HG03571 (cell line): Measurements from ENCODE around the gene ABI3BP.

Experiments used
- ATAC-seq: cut with Tn5 transposase; IDR thresholded peaks from one replicate; pipeline ENCODE4 v1.9.1; 2021; ENCODE audit not compliant: unreplicated experiment

ABI3BP gene

DNA sequence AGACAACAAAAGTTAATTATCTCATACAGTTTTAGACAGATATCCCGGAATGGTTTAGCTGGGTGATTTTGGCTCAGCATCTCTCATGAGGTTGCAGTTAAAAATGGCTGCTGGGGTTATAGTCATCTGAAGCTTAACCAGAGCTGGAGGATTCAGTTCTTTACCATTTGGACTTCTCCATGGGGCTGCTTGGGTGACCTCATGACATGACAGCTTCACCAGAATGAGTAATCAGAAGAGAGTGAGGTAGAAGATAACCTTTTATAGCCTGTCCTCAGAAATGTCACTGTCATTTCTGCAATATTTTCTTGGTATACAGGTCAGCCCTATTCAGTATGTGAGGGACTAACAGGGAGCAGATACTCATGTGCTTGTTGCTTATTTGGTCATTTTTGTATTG, 253.0 kb downstream of the ABI3BP start:
- ATAC-seq: no peak

DNA sequence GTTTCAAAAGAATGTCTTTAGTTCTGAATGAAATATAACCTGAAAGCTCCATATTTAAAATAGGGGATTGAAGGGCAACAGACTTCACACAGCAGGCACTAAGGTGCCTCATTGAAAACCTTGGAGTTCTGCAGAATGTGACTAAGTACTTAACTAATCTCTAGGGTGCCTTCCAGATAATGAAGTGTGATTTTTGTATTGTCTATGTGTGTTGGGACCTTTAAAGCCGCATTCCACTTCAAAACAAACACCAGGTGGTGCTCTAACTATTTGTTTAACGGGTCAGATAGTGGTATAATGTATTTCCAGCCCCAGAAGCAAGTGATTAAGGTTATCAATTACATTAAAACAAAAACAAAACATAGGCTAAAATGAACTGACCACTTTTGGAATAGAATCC, 255.9 kb downstream of the ABI3BP start:
- no peak for ATAC-seq

DNA sequence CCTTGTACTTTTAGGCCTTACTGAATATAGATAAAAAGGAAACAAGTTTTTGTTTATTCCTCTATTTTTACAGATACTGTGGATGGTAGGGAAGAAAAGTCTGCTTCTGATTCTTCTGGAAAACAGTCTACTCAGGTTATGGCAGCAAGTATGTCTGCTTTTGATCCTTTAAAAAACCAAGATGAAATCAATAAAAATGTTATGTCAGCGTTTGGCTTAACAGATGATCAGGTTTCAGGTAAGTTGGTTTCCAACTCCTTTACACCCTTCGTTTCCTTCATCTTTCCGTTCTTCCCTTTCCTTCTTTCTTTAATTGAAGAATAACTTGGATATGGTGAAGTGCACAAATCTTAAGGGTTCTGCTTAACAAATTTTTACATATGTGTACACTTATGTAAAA, 260.8 kb downstream of the ABI3BP start:
- ATAC-seq: no peak

DNA sequence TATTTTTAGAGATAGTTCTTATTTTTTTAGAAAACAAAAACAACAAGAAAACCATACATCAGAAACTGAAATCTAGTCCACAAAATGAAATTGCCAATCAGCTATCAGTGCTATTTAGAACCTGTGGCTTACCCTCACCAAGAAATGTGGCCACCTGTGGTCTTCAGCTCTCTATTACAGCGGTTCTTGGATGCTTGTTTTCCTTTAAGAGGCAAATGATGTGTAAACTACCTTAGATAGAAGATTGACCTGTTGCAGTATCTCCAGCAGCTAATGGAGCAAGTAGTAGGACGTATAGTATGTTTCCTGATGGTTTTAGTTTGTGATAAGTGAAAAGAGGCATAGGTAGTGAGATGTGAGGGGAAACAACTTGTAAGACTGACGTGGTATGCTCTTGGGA, 262.7 kb downstream of the ABI3BP start:
- no peak for ATAC-seq

DNA sequence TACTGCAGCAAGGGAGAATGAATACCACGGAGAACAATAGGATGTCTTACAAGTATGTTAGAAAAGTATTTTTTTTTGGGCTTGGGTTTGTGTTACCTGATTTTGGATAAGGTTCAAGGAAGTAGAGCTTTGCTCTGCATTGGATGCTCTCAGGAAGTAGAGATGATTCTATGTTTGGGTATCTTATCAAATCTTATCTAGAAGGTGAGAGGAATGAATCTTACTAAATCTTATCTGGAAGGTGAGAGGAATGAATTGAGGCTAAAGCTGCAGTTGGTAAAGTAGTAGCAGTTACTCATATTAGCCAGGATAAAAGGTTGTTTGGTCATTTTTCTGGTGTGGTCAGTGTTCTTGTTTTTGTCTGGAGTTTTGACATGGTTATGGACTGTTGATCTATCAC, 266.5 kb downstream of the ABI3BP start:
- no peak for ATAC-seq

DNA sequence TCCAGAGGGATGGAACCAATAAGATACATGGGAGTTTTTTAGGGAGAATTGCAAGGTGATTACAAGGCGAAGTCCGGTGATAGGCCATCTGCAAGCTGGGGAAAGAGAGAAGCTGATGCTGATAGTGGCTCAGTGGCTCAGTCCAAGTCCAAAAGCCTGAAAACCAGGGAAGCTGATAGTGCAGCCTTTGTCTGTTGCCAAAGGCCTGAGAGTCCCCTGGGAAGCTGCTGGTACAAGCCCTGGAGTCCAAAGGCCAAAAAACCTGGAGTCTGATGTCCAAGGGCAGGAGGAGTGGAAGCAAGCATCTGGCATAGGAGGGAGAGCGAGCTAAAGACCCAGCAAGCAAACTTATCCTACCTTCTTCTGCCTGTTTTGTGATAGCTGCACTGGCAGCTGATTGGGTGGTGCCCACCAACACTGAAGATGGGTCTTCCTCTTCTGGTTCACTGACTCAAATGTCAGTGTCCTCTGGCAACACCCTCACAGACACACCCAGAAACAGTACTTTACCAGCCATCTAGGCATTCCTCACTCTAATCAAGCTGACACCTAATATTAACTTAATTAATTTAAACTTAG, 267.2 kb downstream of the ABI3BP start:
- ATAC-seq: no peak

DNA sequence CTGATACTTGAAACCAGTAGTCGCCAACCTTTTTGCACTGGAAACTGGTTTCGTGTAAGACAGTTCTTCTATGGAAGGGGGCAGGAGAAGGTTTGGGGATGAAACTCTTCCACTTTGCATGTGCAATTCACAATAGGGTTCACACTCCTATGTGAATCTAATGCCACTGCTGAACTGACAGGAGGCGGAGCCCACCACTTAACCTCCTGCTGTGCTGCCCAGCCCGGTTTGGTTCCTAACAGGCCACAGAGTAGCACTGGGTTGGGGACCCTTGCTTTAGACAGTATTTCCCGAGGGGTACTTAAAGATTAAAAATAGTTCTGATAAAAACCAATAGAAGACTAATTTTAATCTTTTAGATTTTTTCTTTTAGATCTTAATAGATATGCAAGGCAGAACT, 272.8 kb downstream of the ABI3BP start:
- ATAC-seq: no peak

DNA sequence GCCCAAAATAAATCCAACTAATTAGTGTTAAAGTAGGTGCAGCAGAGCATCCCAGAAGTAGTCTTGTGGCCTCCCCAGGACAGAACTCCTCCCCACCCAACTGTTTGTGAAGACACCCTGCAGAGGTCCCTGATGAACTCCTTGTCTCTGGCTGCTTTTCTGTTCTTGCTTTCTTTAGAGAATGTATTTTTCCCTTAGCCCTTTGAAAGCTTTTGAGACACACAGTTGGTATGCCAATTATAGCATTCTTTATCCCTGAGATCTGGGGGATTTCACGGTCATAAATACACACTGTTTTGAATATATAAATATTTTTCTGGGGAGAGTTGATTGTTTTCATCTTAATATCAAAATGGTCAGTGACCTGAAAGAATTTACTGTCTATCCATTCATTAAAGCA, 274.1 kb downstream of the ABI3BP start:
- no peak for ATAC-seq

DNA sequence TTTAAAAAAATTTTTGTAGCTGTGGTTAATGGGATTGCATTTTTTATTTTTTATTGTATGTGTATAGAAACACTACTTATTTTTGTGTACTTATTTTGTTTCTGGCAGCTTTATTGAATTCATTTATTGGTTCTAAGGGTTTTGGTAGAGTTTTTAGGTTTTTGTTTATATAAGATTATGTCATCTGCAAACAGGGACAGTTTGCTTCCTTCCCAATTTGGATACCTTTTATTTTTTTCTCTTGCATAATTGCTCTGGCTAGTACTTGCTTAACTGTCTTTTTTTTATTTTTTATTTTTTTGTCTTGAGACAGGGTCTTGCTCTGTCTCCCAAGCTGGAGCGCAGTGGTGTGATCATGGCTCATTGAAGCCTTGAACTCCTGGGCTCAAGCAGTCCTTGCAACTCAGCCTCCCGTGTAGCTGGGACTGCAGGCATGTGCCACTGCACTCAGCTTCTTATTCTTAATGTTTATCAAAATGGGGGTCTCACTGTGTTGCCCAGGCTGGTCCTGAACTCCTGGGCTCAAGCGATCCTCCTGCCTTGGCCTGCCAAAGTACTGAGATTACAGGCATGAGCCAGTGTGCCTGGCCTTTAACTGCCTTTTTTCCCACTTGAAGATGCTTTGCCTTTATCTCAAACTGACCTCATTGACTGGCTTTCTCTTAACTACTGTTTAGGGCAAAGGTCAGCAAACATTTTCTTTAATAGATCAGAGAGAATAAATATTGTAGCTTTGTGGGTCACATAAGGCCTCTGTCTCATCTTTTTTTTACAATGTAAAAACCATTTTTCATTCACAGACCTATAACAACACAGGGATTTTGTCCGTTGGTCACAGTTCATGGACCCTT, 275.4 kb downstream of the ABI3BP start:
- no peak for ATAC-seq

DNA sequence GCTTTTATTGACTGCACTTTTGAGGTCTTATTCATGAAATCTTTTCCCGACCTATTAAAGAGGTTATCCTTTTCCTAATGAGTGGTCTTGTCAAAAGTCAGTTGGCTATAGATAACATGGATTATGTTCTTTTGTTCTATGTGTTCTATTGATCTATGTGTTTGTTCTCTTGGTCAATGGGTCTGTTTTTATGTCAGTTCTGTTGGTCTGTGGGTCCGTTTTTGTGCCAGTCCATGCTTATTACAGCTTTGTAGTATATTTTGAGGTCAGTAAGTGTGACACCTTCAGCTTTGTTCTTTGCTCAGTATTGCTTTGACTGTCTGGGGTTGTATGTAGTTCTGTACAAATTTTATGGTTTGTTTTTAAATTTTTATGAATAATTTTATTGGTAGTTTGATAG, 276.2 kb downstream of the ABI3BP start:
- ATAC-seq: no peak

DNA sequence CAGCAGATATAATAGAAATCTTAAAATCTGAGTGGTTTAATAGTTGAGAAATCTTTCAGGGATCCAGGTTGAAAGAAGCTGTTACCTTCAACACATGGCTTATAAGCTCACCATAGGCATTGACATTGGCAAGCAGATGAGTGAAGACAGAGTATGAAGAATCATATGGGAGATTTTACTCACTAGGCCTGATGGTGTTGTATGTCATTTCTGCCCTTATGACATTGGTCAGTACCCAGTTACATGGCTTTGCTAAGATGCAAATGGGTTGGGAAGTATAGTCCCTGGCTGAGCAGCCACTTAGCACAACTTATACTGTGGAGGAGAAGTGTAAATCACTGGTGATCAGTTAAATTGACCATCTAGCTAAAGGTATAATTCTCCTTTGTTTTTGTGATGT, 278.0 kb downstream of the ABI3BP start:
- no peak for ATAC-seq

DNA sequence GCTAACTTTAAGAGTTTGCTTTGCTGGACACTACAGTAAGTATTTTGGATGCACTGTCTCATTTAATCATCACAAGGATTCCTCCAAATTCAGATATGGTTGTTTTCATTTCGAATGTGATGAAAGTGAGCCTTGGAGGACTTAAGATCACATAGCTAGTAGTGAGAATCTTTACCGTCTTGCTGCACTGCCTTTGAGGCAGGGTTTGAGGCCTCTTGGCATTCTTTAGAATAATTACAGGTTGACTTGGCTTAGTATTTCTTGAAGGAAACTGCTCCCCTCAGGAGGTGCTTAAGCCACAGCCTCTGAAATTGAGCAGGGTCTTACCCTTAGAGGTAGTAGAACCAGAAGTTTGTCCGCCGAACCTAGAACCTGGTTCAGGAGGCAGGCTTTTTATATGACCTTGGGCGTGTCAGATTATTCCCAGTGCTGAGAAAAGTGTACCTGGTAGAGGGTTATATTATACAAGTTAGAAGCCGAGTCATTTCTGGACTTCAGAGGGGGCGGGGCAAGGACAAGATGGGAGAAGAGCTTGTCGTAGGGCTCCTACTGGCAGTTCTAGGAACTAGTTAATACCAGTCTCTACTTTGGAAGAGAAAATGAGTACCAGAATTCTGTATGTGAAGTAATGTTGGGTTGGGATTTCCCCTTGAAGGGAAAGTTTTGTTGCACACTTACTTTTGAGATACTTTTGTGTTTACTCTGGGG, 282.8 kb downstream of the ABI3BP start:
- peak; percentile 33 for ATAC-seq

DNA sequence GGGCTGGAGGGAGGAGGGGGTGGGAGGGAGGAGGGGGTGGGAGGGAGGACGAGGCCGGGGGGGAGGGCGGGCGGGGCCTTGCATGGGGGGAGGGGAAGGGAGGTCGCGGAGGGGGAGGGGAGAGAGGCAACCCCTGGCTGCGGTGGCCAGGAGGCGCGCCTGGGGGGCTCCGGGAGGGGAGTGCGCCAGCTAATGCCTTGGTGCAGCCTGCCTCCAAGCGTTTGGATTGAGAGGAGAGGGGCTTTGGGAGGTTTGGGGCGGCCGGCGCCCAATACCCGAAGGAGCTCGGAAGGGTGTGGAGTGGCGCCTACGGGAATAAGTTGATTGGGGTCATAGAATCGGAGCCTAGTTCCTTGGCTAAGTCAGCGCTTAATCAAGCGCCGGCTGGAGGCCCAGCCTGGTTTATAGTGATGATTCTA, 283.4 kb downstream of the ABI3BP start:
- no peak for ATAC-seq

DNA sequence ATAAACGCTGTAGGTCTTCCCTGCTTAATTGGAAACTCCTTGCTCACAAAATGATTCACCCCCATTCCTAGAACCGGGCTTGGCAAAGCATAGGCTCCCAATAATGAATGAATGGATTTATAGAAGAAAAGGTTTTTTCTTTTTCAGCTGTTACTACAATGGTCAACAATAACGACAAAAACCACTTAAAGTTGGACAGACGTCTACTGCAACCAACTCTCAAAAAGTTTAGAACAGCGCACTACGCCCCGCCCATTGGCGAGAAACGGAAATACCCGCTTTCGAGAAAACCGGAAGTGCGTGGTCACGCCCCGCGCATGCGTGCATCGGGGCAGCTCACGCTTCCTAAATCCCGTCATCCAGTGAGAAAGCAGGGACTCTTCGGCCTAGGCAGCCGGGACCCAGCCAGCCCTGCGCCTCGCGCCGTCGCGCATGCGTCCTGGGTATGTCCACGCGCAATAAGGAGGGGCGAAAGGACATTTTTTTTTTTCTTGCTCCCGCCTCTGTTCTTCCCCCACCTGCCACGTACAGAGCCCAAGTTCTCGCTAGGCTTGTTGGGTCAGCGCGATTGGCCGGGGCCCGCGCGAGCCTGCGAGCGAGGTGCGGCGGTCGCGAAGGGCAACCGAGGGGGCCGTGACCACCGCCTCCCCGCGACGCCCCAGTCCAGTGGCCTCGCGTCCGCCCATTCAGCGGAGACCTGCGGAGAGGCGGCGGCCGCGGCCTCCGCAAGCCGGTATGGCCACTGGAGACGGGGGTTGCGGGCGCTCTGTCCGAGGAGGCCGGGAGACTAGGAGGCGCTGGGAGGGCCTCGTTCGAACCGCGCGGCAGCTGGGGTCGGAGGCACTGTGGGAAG, 284.0 kb downstream of the ABI3BP start, which contains the start of gene TFG:
Gene TFG, plus strand, starts transcription at position 506 of the 853 bp plus-strand sequence. CDS start 4,192 bp downstream, outside the sequence.
- ATAC-seq: peak; percentile 93

DNA sequence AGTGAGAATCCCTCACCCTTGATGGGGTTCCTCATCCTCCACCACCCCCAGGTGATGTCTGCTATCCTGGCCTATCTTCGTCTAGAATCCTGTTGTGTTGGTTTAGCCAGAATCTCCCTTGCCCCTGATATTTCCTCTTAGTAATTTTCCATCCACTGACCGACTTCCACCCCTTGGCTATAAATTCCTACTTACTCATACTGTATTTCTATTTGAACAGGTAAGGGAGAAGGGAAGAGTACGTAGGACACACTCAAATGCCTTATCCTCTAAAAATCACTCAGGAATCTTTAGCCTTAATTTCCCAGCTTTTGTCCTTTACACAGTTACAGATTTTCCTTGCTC, 284.6 kb downstream of the ABI3BP start:
- no peak for ATAC-seq

DNA sequence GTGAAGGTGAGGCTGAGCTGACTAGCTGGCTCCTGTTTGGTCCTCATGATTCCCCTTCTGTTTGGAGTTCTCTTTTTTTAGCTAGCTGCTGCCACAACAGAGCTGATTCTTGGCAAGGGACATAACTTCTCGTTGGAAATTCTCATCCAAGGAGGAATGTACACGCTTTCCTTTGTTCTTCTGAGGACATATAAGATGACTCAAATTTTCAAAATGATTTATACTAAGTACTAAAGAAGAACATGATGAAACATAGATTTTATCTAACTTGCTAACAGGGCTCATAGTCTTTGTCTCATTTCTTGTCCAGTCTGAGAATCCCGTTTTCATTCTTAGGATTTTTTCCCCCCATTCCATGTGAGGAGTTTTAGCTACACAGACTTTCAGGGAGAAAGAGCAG, 286.9 kb downstream of the ABI3BP start:
- no peak for ATAC-seq

DNA sequence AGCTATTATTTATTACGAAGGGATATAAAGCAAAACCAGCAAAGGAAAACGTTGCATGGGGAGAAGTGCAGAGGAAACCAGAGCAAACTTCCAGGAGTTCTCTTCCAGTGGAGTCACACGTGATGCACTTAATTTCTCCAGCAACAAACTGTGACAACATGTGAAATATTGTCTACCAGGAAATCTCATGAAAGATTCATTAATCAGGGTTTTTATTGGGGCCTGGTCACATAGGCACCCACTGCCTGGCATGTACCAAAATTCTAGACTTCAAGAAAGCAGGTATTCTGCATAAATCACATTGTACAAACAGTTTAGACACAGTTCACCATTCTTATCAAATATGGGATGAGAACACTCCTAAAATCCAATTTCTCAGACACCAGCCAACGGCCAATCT, 289.4 kb downstream of the ABI3BP start:
- ATAC-seq: no peak

DNA sequence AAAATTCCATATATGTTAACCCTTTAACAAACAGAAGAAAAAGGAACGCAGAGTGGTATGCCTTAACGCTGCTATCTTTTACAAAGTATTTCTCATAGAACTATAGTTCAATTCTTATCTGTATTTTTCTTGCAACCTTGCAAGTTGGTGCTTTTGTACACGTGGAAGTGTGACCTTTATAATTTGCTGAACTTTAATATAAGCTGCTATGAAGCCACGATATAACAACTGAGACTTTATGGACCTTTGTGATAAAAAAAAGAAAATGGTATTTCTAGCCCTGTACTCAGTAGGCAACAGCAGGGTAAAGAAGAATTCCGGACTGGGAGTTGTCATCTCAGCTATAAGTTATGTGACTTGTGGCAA, 290.3 kb downstream of the ABI3BP start:
- ATAC-seq: no peak

DNA sequence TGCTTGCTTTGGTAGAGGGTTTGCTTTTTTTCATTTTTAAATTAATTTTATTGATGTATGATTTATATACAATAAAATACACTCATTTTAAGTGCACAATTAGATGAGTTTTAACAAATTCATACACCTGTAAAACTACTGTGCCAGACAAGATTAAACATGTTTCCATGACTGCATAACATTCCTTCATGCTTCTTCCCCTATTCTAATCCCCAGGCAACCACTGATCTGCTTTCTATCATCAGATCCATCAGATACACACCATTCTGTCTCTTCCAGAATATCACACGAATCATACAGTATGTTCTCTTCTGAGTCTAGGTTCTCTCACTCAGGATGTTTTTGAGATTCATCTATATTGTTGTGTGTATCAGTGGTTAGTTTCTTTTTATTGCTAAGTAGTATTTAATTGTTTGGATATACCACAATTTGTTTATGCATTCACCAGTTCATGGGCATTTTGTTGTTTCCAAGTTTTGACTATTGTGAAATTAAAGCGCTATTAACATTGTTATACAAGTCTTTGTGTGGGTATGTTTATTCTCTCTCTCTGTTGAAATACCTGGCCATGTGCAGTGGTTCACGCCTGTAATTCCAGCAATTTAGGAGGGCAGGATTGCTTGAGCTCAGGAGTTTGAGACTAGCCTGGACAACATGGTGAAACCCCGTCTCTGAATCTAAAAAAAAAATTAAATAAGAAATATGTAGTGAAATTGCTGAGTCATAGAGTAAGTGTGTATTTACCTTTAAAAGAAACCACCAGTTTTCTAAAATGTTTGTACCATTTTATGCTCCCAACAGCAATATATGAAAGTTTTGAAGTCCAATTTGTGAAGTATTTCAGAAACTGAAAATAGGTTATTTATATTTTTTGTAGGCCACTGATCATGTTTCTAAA, 290.9 kb downstream of the ABI3BP start:
- ATAC-seq: no peak

DNA sequence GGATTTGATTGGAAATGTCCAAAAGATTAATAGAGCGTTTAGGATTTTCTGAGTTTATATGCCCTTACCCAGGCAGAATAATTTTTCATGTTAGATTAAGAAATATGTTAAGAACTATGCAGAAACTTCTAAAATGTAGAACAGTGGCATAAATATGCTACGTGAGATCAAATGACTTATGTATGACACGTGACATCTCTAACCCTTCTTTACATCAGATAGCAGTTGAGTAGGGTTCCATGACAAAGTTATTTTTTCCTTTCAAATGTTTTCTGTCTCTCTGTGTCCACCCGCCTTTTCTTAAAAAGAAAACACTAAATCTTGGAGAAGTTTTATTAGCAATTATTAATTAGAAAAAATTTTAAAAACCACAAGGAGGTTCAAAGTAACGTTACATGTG, 292.5 kb downstream of the ABI3BP start:
- no peak for ATAC-seq
